ENCODE measurements around the gene OR52E1. TPM values are rescaled to one million over a fixed set of nuclear protein-coding genes. Genes with fewer than 3 reads are reported as not detected.

Gene OR52E1
- not detected for total RNA-seq
- polyA plus RNA-seq, result not detected

DNA sequence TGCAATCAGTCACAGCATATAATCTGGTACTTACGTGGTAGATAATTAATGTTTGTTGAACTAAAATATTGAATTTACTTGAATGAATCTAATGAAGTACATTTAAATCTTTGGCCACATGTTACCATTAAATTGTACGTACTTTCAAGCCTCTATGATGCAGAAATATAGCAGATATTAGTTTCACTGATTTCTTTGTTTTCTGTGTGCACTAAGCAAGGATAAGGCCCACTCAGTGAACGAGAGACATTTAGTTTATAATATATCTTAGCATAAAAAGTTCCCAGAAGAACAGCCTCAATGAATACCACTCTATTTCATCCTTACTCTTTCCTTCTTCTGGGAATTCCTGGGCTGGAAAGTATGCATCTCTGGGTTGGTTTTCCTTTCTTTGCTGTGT, at the start of gene OR52E1:
Gene OR52E1 (plus strand): TSS at position 301 of the 400 bp plus-strand sequence.
- Histone ChIP-seq H3K27me3 (ENCODE audit: control insufficient read depth, insufficient read depth, low read length) (no peaks in the 10 kb centered on the region), H3K4me3 (ENCODE audit: low read depth, low read length) (no peak within 1 kb of the TSS), H3K9me3 (ENCODE audit: control insufficient read depth in 2 of 2, low read length in 2 of 2) (no peaks in the 10 kb centered on the region), H3K27ac (ENCODE audit: insufficient read depth, low read length, poor library complexity, severe bottlenecking) (no peak within 1 kb of the TSS), H3K36me3 (ENCODE audit: control insufficient read depth, insufficient read depth, low read length) (no peaks in the 10 kb centered on the region), H3K4me1 (ENCODE audit: control insufficient read depth, insufficient read depth, low read length, poor library complexity, severe bottlenecking) (no peaks in the 10 kb centered on the region)
- no peaks in the 10 kb centered on the region for H3K36me3 Mint-ChIP-seq
- H3K27ac Mint-ChIP-seq, result no peak within 1 kb of the TSS
- H3K9me3 Mint-ChIP-seq, result peaks cover 0 to 3% (median 0%) of the 10 kb centered on the region in 7 donors
- DNase-seq (no peak), ATAC-seq (ENCODE audit: low read depth in 2 of 2) (no peak)
- no peak within 1 kb of the TSS for H3K4me3 Mint-ChIP-seq
- H3K4me1 Mint-ChIP-seq, result no peaks in the 10 kb centered on the region
- H3K27me3 Mint-ChIP-seq, result no peaks in the 10 kb centered on the region

DNA sequence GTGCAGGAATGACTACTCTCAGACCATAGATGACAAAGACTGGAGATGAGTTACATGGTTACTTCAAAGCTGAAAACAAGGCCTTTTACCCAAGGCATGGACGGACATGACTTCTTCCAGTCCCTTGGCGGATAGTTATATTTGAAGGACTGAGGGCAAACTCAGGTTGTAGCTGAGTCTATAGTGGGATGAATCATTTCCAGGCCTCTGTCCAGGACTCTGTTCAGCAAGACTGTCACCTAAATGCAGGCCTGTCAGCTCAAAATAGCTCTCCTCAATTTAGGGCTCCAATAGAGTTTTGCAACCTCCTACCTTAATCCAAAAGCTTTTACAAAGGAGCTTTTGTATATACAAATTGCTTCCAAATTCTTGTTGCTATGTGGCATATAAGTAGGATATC, 47.4 kb upstream of the OR52E1 start:
- no peak overlapping the region for H3K4me3 ChIP-seq (ENCODE audit: low read depth, low read length)
- H3K27ac ChIP-seq (ENCODE audit: insufficient read depth, low read length, poor library complexity, severe bottlenecking), result no peak overlapping the region
- no peaks in the 10 kb centered on the region for H3K27me3 ChIP-seq (ENCODE audit: control insufficient read depth, insufficient read depth, low read length)
- H3K4me3 Mint-ChIP-seq, result no peak overlapping the region
- ATAC-seq (ENCODE audit: low read depth in 2 of 2) (no peak), DNase-seq (no peak)
- H3K27me3 Mint-ChIP-seq, result no peaks in the 10 kb centered on the region
- H3K4me1 Mint-ChIP-seq, result no peaks in the 10 kb centered on the region
- no peaks in the 10 kb centered on the region for H3K36me3 Mint-ChIP-seq
- no peak overlapping the region for H3K27ac Mint-ChIP-seq
- H3K9me3 Mint-ChIP-seq, result peaks cover 2 to 30% (median 9%) of the 10 kb centered on the region in 7 donors
- peaks cover 3 to 11% of the 10 kb centered on the region in 2 experiments for H3K9me3 ChIP-seq (ENCODE audit: control insufficient read depth in 2 of 2, low read length in 2 of 2)
- H3K36me3 ChIP-seq (ENCODE audit: control insufficient read depth, insufficient read depth, low read length), result no peaks in the 10 kb centered on the region
- no peaks in the 10 kb centered on the region for H3K4me1 ChIP-seq (ENCODE audit: control insufficient read depth, insufficient read depth, low read length, poor library complexity, severe bottlenecking)

GRCh38 chr11:5036669-5037068, 32.7 kb upstream of the OR52E1 start:
- ATAC-seq (ENCODE audit: low read depth in 2 of 2) (no peak), DNase-seq (no peak)
- no peak overlapping the region for H3K4me3 Mint-ChIP-seq
- Histone ChIP-seq H3K36me3 (ENCODE audit: control insufficient read depth, insufficient read depth, low read length) (no peaks in the 10 kb centered on the region), H3K4me1 (ENCODE audit: control insufficient read depth, insufficient read depth, low read length, poor library complexity, severe bottlenecking) (no peaks in the 10 kb centered on the region), H3K4me3 (ENCODE audit: low read depth, low read length) (no peak overlapping the region), H3K27me3 (ENCODE audit: control insufficient read depth, insufficient read depth, low read length) (no peaks in the 10 kb centered on the region), H3K9me3 (ENCODE audit: control insufficient read depth in 2 of 2, low read length in 2 of 2) (no peaks in the 10 kb centered on the region), H3K27ac (ENCODE audit: insufficient read depth, low read length, poor library complexity, severe bottlenecking) (no peak overlapping the region)
- no peak overlapping the region for H3K27ac Mint-ChIP-seq
- H3K27me3 Mint-ChIP-seq, result no peaks in the 10 kb centered on the region
- peaks cover 0 to 2% (median 0%) of the 10 kb centered on the region in 4 donors for H3K4me1 Mint-ChIP-seq
- H3K9me3 Mint-ChIP-seq, result peaks cover 0 to 3% (median 0%) of the 10 kb centered on the region in 7 donors
- no peaks in the 10 kb centered on the region for H3K36me3 Mint-ChIP-seq

DNA sequence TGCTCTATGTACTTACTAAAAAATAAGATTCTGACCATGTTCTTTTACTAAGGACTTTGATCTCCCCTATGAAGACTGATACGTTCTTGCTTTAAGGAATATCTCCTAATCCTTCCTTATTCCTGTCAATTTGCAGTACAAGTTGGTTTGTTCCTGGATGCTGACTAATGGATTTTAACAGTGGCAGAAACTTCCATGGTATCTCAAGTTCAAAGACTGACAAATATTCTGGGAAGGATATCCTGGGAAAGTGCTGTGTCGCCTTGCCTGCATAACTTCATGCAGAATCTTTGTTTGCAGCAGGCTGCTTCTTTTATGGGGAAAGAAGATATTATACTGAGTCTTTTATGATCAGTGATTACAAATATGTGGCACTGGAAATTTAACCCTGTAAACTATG, 31.4 kb upstream of the OR52E1 start:
- Histone ChIP-seq H3K27ac (ENCODE audit: insufficient read depth, low read length, poor library complexity, severe bottlenecking) (no peak overlapping the region), H3K4me1 (ENCODE audit: control insufficient read depth, insufficient read depth, low read length, poor library complexity, severe bottlenecking) (no peaks in the 10 kb centered on the region), H3K27me3 (ENCODE audit: control insufficient read depth, insufficient read depth, low read length) (no peaks in the 10 kb centered on the region), H3K36me3 (ENCODE audit: control insufficient read depth, insufficient read depth, low read length) (no peaks in the 10 kb centered on the region), H3K9me3 (ENCODE audit: control insufficient read depth in 2 of 2, low read length in 2 of 2) (no peaks in the 10 kb centered on the region), H3K4me3 (ENCODE audit: low read depth, low read length) (no peak overlapping the region)
- H3K9me3 Mint-ChIP-seq, result peaks cover 0 to 5% (median 0%) of the 10 kb centered on the region in 7 donors
- no peak overlapping the region for H3K4me3 Mint-ChIP-seq
- peaks cover 0 to 2% (median 0%) of the 10 kb centered on the region in 4 donors for H3K4me1 Mint-ChIP-seq
- H3K27me3 Mint-ChIP-seq, result no peaks in the 10 kb centered on the region
- no peaks in the 10 kb centered on the region for H3K36me3 Mint-ChIP-seq
- DNase-seq (no peak), ATAC-seq (ENCODE audit: low read depth in 2 of 2) (no peak)
- H3K27ac Mint-ChIP-seq, result no peak overlapping the region

DNA sequence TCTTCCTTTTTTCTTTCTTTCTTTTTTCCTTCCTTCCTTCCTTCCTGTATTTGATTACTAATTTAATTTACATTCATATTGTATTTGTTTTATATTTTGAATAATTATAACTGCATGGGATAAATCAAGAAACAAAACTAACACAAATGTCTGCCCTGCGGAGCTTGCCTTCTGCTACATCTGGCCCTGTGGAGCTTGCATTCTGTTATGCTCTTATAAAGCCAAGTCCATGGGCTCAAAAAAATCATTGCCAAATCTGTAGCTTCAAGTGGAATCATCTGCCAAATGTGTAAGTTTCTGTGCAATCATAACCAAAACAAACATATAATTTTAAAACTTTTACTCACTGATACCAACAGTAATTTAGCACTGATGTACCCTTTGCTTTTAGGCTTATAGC, 31.0 kb upstream of the OR52E1 start:
- no peak overlapping the region for H3K27ac ChIP-seq (ENCODE audit: insufficient read depth, low read length, poor library complexity, severe bottlenecking)
- H3K4me3 Mint-ChIP-seq, result no peak overlapping the region
- peaks cover 0 to 5% (median 0%) of the 10 kb centered on the region in 7 donors for H3K9me3 Mint-ChIP-seq
- DNase-seq (no peak), ATAC-seq (ENCODE audit: low read depth in 2 of 2) (no peak)
- peaks cover 0 to 2% (median 0%) of the 10 kb centered on the region in 4 donors for H3K4me1 Mint-ChIP-seq
- H3K27me3 Mint-ChIP-seq, result no peaks in the 10 kb centered on the region
- H3K4me3 ChIP-seq (ENCODE audit: low read depth, low read length), result no peak overlapping the region
- no peaks in the 10 kb centered on the region for H3K27me3 ChIP-seq (ENCODE audit: control insufficient read depth, insufficient read depth, low read length)
- H3K36me3 Mint-ChIP-seq, result no peaks in the 10 kb centered on the region
- no peak overlapping the region for H3K27ac Mint-ChIP-seq
- no peaks in the 10 kb centered on the region for H3K36me3 ChIP-seq (ENCODE audit: control insufficient read depth, insufficient read depth, low read length)
- no peaks in the 10 kb centered on the region for H3K9me3 ChIP-seq (ENCODE audit: control insufficient read depth in 2 of 2, low read length in 2 of 2)
- no peaks in the 10 kb centered on the region for H3K4me1 ChIP-seq (ENCODE audit: control insufficient read depth, insufficient read depth, low read length, poor library complexity, severe bottlenecking)

DNA sequence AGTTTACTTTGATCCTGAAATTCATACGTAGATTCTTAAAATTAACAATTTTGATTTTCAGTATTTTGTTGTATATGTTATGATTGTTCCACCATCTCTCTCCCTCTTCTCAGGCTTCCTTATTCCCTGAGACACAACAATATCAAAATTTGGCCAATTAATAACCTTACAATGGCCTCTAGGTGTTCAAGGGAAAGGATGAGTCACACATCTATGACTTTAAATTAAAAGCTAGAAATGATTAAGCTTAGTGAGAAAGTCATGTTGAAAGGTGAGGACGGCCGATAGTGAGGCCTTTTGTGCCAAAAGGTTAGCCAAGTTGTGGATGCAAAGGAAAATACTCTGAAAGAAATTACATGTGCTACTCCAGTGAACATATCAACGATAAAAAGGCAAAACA, 28.5 kb upstream of the OR52E1 start:
- Mint-ChIP-seq H3K27ac (no peak overlapping the region), H3K9me3 (peaks cover 0 to 5% (median 0%) of the 10 kb centered on the region in 7 donors), H3K36me3 (no peaks in the 10 kb centered on the region), H3K4me3 (no peak overlapping the region), H3K4me1 (peaks cover 0 to 2% (median 0%) of the 10 kb centered on the region in 4 donors), H3K27me3 (no peaks in the 10 kb centered on the region)
- Histone ChIP-seq H3K9me3 (ENCODE audit: control insufficient read depth in 2 of 2, low read length in 2 of 2) (no peaks in the 10 kb centered on the region), H3K4me1 (ENCODE audit: control insufficient read depth, insufficient read depth, low read length, poor library complexity, severe bottlenecking) (no peaks in the 10 kb centered on the region), H3K27ac (ENCODE audit: insufficient read depth, low read length, poor library complexity, severe bottlenecking) (no peak overlapping the region), H3K36me3 (ENCODE audit: control insufficient read depth, insufficient read depth, low read length) (no peaks in the 10 kb centered on the region), H3K27me3 (ENCODE audit: control insufficient read depth, insufficient read depth, low read length) (no peaks in the 10 kb centered on the region), H3K4me3 (ENCODE audit: low read depth, low read length) (no peak overlapping the region)
- no peak for DNase-seq
- ATAC-seq (ENCODE audit: low read depth in 2 of 2), result no peak

DNA sequence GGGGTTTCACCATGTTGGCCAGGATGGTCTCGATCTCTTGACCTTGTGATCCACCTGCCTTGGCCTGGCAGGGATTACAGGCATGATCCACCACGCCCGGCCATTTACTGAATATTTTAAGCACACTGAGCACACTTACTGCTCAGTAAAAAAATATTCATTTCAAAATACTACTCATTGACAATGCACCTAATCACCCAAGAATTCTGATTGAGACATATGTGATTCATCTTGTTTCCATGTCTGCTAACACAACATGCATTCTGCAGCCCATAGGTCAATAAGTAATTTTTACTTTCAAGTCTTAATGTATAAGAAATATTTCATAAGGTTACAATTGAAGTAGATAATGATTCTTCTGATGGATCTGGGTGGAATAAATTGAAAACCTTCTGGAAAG, 27.3 kb upstream of the OR52E1 start:
- Mint-ChIP-seq H3K27me3 (no peaks in the 10 kb centered on the region), H3K4me1 (no peaks in the 10 kb centered on the region), H3K9me3 (peaks cover 0 to 9% (median 0%) of the 10 kb centered on the region in 7 donors), H3K4me3 (no peak overlapping the region), H3K36me3 (no peaks in the 10 kb centered on the region), H3K27ac (no peak overlapping the region)
- no peak overlapping the region for H3K4me3 ChIP-seq (ENCODE audit: low read depth, low read length)
- DNase-seq, result no peak
- no peak for ATAC-seq (ENCODE audit: low read depth in 2 of 2)
- no peaks in the 10 kb centered on the region for H3K9me3 ChIP-seq (ENCODE audit: control insufficient read depth in 2 of 2, low read length in 2 of 2)
- H3K27ac ChIP-seq (ENCODE audit: insufficient read depth, low read length, poor library complexity, severe bottlenecking), result no peak overlapping the region
- H3K27me3 ChIP-seq (ENCODE audit: control insufficient read depth, insufficient read depth, low read length), result no peaks in the 10 kb centered on the region
- H3K4me1 ChIP-seq (ENCODE audit: control insufficient read depth, insufficient read depth, low read length, poor library complexity, severe bottlenecking), result no peaks in the 10 kb centered on the region
- H3K36me3 ChIP-seq (ENCODE audit: control insufficient read depth, insufficient read depth, low read length), result no peaks in the 10 kb centered on the region

GRCh38 chr11:5043380-5043779, 26.0 kb upstream of the OR52E1 start:
- H3K27ac Mint-ChIP-seq, result no peak overlapping the region
- ATAC-seq (ENCODE audit: low read depth in 2 of 2) (no peak), DNase-seq (no peak)
- peaks cover 0 to 7% (median 0%) of the 10 kb centered on the region in 7 donors for H3K9me3 Mint-ChIP-seq
- Histone ChIP-seq H3K27me3 (ENCODE audit: control insufficient read depth, insufficient read depth, low read length) (no peaks in the 10 kb centered on the region), H3K4me3 (ENCODE audit: low read depth, low read length) (no peak overlapping the region), H3K36me3 (ENCODE audit: control insufficient read depth, insufficient read depth, low read length) (no peaks in the 10 kb centered on the region), H3K9me3 (ENCODE audit: control insufficient read depth in 2 of 2, low read length in 2 of 2) (no peaks in the 10 kb centered on the region), H3K27ac (ENCODE audit: insufficient read depth, low read length, poor library complexity, severe bottlenecking) (no peak overlapping the region), H3K4me1 (ENCODE audit: control insufficient read depth, insufficient read depth, low read length, poor library complexity, severe bottlenecking) (no peaks in the 10 kb centered on the region)
- H3K27me3 Mint-ChIP-seq, result no peaks in the 10 kb centered on the region
- no peaks in the 10 kb centered on the region for H3K36me3 Mint-ChIP-seq
- H3K4me1 Mint-ChIP-seq, result no peaks in the 10 kb centered on the region
- H3K4me3 Mint-ChIP-seq, result no peak overlapping the region

All from CD4-positive, CD25-positive, alpha-beta regulatory T cell (primary cell).